IMR-90 (cell line): ENCODE measurements around the gene MAFG. TPM values are rescaled to one million over a fixed set of nuclear protein-coding genes. Genes with fewer than 3 reads are reported as not detected.

ENCODE experiments used
- ATAC-seq: fragments of 200-7000 bp; cut with Tn5 transposase; 2 replicates; pipeline ENCODE4 v1.9.1; 2020; ENCODE audit warnings: low read depth, mild to moderate bottlenecking, moderate library complexity
- BruUV-seq: library from RNA; stranded (reverse); fragments of 400-500 nt; replicated peaks from 2 replicates; lab custom pipeline; 2021; lab: Mats Ljungman, UMichigan
- CTCF ChIA-PET: fragments of 300-600 bp; formaldehyde crosslinking; extraction: SDS; loops from one replicate; lab custom pipeline; 2021; ENCODE audit warnings: antibody characterized with exemption; lab: Yijun Ruan, JAX
- POLR2A ChIA-PET: fragments of 300-600 bp; sonication (Branson Sonifier 250); formaldehyde crosslinking; loops from one replicate; lab custom pipeline; 2022; ENCODE audit warnings: antibody characterized with exemption; ENCODE audit not compliant: unreplicated experiment; lab: Charles Lee
- DNase-seq: peaks from one replicate; pipeline ENCODE4 v3.0.0; 2013
- H2AFZ ChIP-seq: replicated peaks from 2 replicates; pipeline ENCODE3; 2013; ENCODE audit warnings: low read length, mild to moderate bottlenecking; ENCODE audit not compliant: poor library complexity
- H2AK5ac ChIP-seq: 2 replicates; pipeline ENCODE4 v1.6.1; 2013; ENCODE audit warnings: low read depth, low read length, inconsistent platforms
- H2AK9ac ChIP-seq: replicated peaks from 2 replicates; pipeline ENCODE3; 2013; ENCODE audit warnings: mild to moderate bottlenecking, low read depth, low read length, moderate library complexity; ENCODE audit not compliant: poor library complexity
- H2BK120ac ChIP-seq: 2 replicates; pipeline ENCODE4 v1.6.1; 2013; ENCODE audit warnings: low read depth, low read length, inconsistent platforms
- H2BK15ac ChIP-seq: 3 replicates; pipeline ENCODE4 v1.6.1; 2013; ENCODE audit warnings: low read depth, low read length, inconsistent platforms
- H2BK20ac ChIP-seq: 2 replicates; pipeline ENCODE4 v1.6.1; 2013; ENCODE audit warnings: low read depth, mild to moderate bottlenecking, inconsistent platforms, low read length, moderate library complexity
- H2BK5ac ChIP-seq: 2 replicates; pipeline ENCODE4 v1.6.1; 2013; ENCODE audit warnings: mild to moderate bottlenecking, low read depth, low read length, inconsistent platforms; ENCODE audit not compliant: poor library complexity, severe bottlenecking
- H3K14ac ChIP-seq: replicated peaks from 2 replicates; pipeline ENCODE4 v1.6.1; 2013; ENCODE audit warnings: low read depth, low read length, inconsistent platforms
- H3K18ac ChIP-seq: 2 replicates; pipeline ENCODE4 v1.6.1; 2013; ENCODE audit warnings: low read depth, low read length, control low read depth
- H3K23ac ChIP-seq: 2 replicates; pipeline ENCODE4 v1.6.1; 2013; ENCODE audit warnings: low read depth, low read length, inconsistent platforms
- H3K27ac ChIP-seq: 2 replicates; pipeline ENCODE4 v1.5.1; 2013; ENCODE audit warnings: mild to moderate bottlenecking, control low read depth, low read length; ENCODE audit not compliant: insufficient read depth
- H3K27me3 ChIP-seq: 2 replicates; pipeline ENCODE4 v1.6.1; 2013; ENCODE audit warnings: low read length; ENCODE audit not compliant: control insufficient read depth, insufficient read depth
- H3K36me3 ChIP-seq: 2 replicates; pipeline ENCODE4 v1.6.1; 2013; ENCODE audit warnings: low read length, mixed read lengths; ENCODE audit not compliant: control insufficient read depth, insufficient read depth
- H3K4ac ChIP-seq: 2 replicates; pipeline ENCODE4 v1.6.1; 2013; ENCODE audit warnings: low read depth, low read length, inconsistent platforms
- H3K4me1 ChIP-seq: 2 replicates; pipeline ENCODE4 v1.6.1; 2013; ENCODE audit warnings: low read length, mixed read lengths; ENCODE audit not compliant: control insufficient read depth, insufficient read depth
- H3K4me2 ChIP-seq: 2 replicates; pipeline ENCODE4 v1.6.1; 2013; ENCODE audit warnings: low read depth, mild to moderate bottlenecking, control low read depth, low read length, moderate library complexity
- H3K4me3 ChIP-seq: 2 replicates; pipeline ENCODE4 v1.5.1; 2013; ENCODE audit warnings: low read depth, mild to moderate bottlenecking, control low read depth, low read length, moderate library complexity; ENCODE audit not compliant: insufficient read depth
- H3K56ac ChIP-seq: 2 replicates; pipeline ENCODE4 v1.6.1; 2013; ENCODE audit warnings: low read length, inconsistent platforms; ENCODE audit not compliant: insufficient read depth; ENCODE audit errors: extremely low read depth
- H3K79me1 ChIP-seq, 2 experiments: 2 replicates each; pipeline ENCODE4 v1.6.1; 2013; ENCODE audit warnings: low read length in 2 of 2, inconsistent platforms in 1 of 2, low read depth in 1 of 2
- H3K9ac ChIP-seq: 2 replicates; pipeline ENCODE4 v1.6.1; 2013; ENCODE audit warnings: low read depth, low read length, control low read depth
- H3K9me1 ChIP-seq: 2 replicates; pipeline ENCODE4 v1.6.1; 2013; ENCODE audit warnings: low read length, inconsistent platforms; ENCODE audit not compliant: insufficient read depth
- H3K9me3 ChIP-seq: 2 replicates; pipeline ENCODE4 v1.6.1; 2013; ENCODE audit warnings: low read length; ENCODE audit not compliant: control insufficient read depth, insufficient read depth
- H4K20me1 ChIP-seq: 2 replicates; pipeline ENCODE4 v1.6.1; 2013; ENCODE audit warnings: low read length, inconsistent platforms; ENCODE audit not compliant: insufficient read depth
- H4K5ac ChIP-seq: 2 replicates; pipeline ENCODE4 v1.6.1; 2013; ENCODE audit warnings: mild to moderate bottlenecking, low read depth, low read length, control low read depth
- H4K8ac ChIP-seq, 2 experiments: 2 replicates each; pipeline ENCODE4 v1.6.1; 2013; ENCODE audit warnings: low read depth in 2 of 2, low read length in 2 of 2, control low read depth in 1 of 2, inconsistent platforms in 1 of 2
- H4K91ac ChIP-seq: 2 replicates; pipeline ENCODE4 v1.6.1; 2013; ENCODE audit warnings: low read depth, low read length, inconsistent platforms; ENCODE audit not compliant: insufficient read depth
- BHLHE40 ChIP-seq: fragments of 150-350 bp; IDR thresholded peaks from 2 replicates; pipeline ENCODE4 v1.6.1; 2016; ENCODE audit warnings: mild to moderate bottlenecking, low read depth, low read length
- CHD1 ChIP-seq: IDR thresholded peaks from 2 replicates; pipeline ENCODE4 v1.6.1; 2012; ENCODE audit warnings: low read depth, low read length, improper control_type of control experiment
- CTCF ChIP-seq: conservative IDR thresholded peaks from 2 replicates; pipeline ENCODE4 v1.5.1; 2012; ENCODE audit warnings: mild to moderate bottlenecking, low read depth, low read length, improper control_type of control experiment
- ELK1 ChIP-seq: fragments of 150-350 bp; IDR thresholded peaks from 2 replicates; pipeline ENCODE4 v1.6.1; 2016; ENCODE audit warnings: low read depth, mild to moderate bottlenecking, low read length, moderate library complexity, borderline replicate concordance
- FOS ChIP-seq: fragments of 150-350 bp; IDR thresholded peaks from 2 replicates; pipeline ENCODE4 v1.6.1; 2016; ENCODE audit warnings: low read depth, low read length
- MAFK ChIP-seq: IDR thresholded peaks from 2 replicates; pipeline ENCODE4 v1.6.1; 2012; ENCODE audit warnings: low read depth, low read length, improper control_type of control experiment
- MAZ ChIP-seq: IDR thresholded peaks from 2 replicates; pipeline ENCODE4 v1.6.1; 2012; ENCODE audit warnings: low read depth, mild to moderate bottlenecking, low read length, improper control_type of control experiment, moderate library complexity, borderline replicate concordance
- MXI1 ChIP-seq: IDR thresholded peaks from 2 replicates; pipeline ENCODE4 v1.6.1; 2012; ENCODE audit warnings: low read depth, mild to moderate bottlenecking, low read length, moderate library complexity, borderline replicate concordance
- POLR2A ChIP-seq: IDR thresholded peaks from 2 replicates; pipeline ENCODE4 v1.6.1; 2012; ENCODE audit warnings: mild to moderate bottlenecking, low read depth, low read length
- SMC3 ChIP-seq: fragments of 150-350 bp; IDR thresholded peaks from 2 replicates; pipeline ENCODE4 v1.6.1; 2016; ENCODE audit warnings: low read depth, mild to moderate bottlenecking, antibody characterized with exemption, low read length, moderate library complexity
- USF2 ChIP-seq: fragments of 150-350 bp; IDR thresholded peaks from 2 replicates; pipeline ENCODE4 v1.6.1; 2017; ENCODE audit warnings: mild to moderate bottlenecking, antibody characterized with exemption, low read length, low read depth
- WGBS, 2 experiments: methylation state at CpG; one replicate each; pipeline versions ENCODE4 v1.1.5 to v1.1.7; 2013; ENCODE audit warnings: missing lambda C conversion rate in 2 of 2; ENCODE audit not compliant: insufficient read length in 1 of 2; ENCODE audit errors: extremely low coverage in 2 of 2; 5-methylcytosine and 5-hydroxymethylcytosine counted together
- dilution Hi-C: fragments of 300-500 bp; cut with HindIII; formaldehyde crosslinking; loops from one replicate; pipeline ENCODE4 v1.14.3; 2018; ENCODE audit warnings: low sequenced_read_pairs; ENCODE audit not compliant: unreplicated experiment
- in situ Hi-C: fragments of 300-500 bp; cut with MboI; formaldehyde crosslinking; loops from 3 replicates; pipeline ENCODE4 v1.14.3; 2019; ENCODE audit warnings: low sequenced_read_pairs, inconsistent platforms, mixed read lengths
- intact Hi-C: fragments of 100-400 bp; cut with micrococcal nuclease; formaldehyde crosslinking; loops from 2 replicates; pipeline ENCODE4 v1.10.0; 2022
- polyA plus RNA-seq, 3 experiments: library from polyadenylated mRNA; depleted of rRNA; stranded (reverse); fragments of >200 nt; gene quantifications; 2 replicates each; pipeline ENCODE4 v1.2.3, GENCODE V29; 2012; ENCODE audit warnings: low replicate concordance in 1 of 3
- total RNA-seq: library from RNA; depleted of rRNA; stranded (reverse); fragments of >200 nt; gene quantifications from 2 replicates; pipeline ENCODE4 v1.2.3, GENCODE V29; 2012

The MAFG gene
- total and polyA plus RNA-seq, 2 of the 4 experiments (the other 2 are of a cell fraction) = 6.1 to 15.4 TPM

- peak overlapping the region; percentile 66 for H4K5ac ChIP-seq
- peak overlapping the region; percentile 99 for H2BK5ac ChIP-seq
- H3K18ac ChIP-seq = peak overlapping the region; percentile 5; the same call in 1 of the 2 replicates
- ATAC-seq = peak; percentile 1
- no peak overlapping the region for H2BK20ac ChIP-seq
- peak overlapping the region; percentile 83 for H3K14ac ChIP-seq
- H3K4me2 ChIP-seq = peak overlapping the region; percentile 93
- in situ Hi-C loops (no loop called here), dilution Hi-C loops (no loop called here), intact Hi-C loops (no loop called here)
- peak overlapping the region; percentile 88 for H3K23ac ChIP-seq
- no TSS peak for BruUV-seq
- H3K27ac ChIP-seq = peak overlapping the region; percentile 96
- H4K20me1 ChIP-seq = peaks cover 48% of the 10 kb centered on the region
- peaks cover 8% of the 10 kb centered on the region; the same call in 1 of the 2 replicates for H3K9me1 ChIP-seq
- H2BK120ac ChIP-seq = peak overlapping the region; percentile 42; the same call in 1 of the 2 replicates
- peak overlapping the region; percentile 57 for H3K56ac ChIP-seq
- peak overlapping the region; percentile 87 for H3K4me3 ChIP-seq
- DNase-seq = peak; percentile 69
- H3K36me3 ChIP-seq = peaks cover 32% of the 10 kb centered on the region
- POLR2A ChIA-PET = no interaction called here
- H4K91ac ChIP-seq = peak overlapping the region; percentile 85
- no peaks in the 10 kb centered on the region for H3K27me3 ChIP-seq
- CTCF ChIA-PET = no interaction called here
- TF ChIP-seq USF2 (no peak), CTCF (no peak), MAFK (no peak), CHD1 (no peak), BHLHE40 (no peak), ELK1 (no peak), MAZ (no peak), SMC3 (no peak), MXI1 (peak; percentile 63; the same call in 1 of the 2 replicates), FOS (no peak), POLR2A (peak; percentile 19)
- peaks cover 35% of the 10 kb centered on the region for H3K4me1 ChIP-seq
- H2AK5ac ChIP-seq = peak overlapping the region; percentile 85
- H3K4ac ChIP-seq = peak overlapping the region; percentile 94
- peak overlapping the region; percentile 87 for H3K9ac ChIP-seq
- H3K79me1 ChIP-seq = peaks cover 5 to 68% of the 10 kb centered on the region in 2 experiments; a peak in 3 of 4 replicates
- WGBS, 2 experiments = 0% methylated on average over 41 of the region's 65 CpGs; no CpG with 5 or more reads in 1 of the 2 experiments
- peak overlapping the region; percentile 6 for H2AFZ ChIP-seq
- H4K8ac ChIP-seq = peak overlapping the region; percentile 85 to 89
- peak overlapping the region; percentile 99 for H2AK9ac ChIP-seq
- peak overlapping the region; percentile 15; the same call in 1 of the 3 replicates for H2BK15ac ChIP-seq
- H3K9me3 ChIP-seq = no peaks in the 10 kb centered on the region
Measured at GRCh38 chr17:81870131-81870980, 57.2 kb downstream of the MAFG start.
